GM12878 (cell line): ENCODE results near the gene UBTF. TPM values are rescaled to one million over a fixed set of nuclear protein-coding genes. Genes with fewer than 3 reads are reported as not detected.

Experiments
- CHD2 ChIP-seq: IDR thresholded peaks from 2 replicates; pipeline ENCODE4 v1.6.1; 2011; ENCODE audit warnings: low read depth, low read length, improper control_type of control experiment, borderline replicate concordance
- NR2C1 ChIP-seq: fragments of 450-650 bp; IDR thresholded peaks from 2 replicates; pipeline ENCODE4 v1.6.1; 2017; ENCODE audit warnings: antibody characterized with exemption, mild to moderate bottlenecking, moderate library complexity
- POLR2AphosphoS5 ChIP-seq: IDR thresholded peaks from 2 replicates; pipeline ENCODE4 v1.6.1; 2011; ENCODE audit warnings: mild to moderate bottlenecking, low read length, inconsistent platforms
- microRNA-seq: library from miRNA; unstranded; fragments of <30 nt; microRNA quantifications from one replicate; pipeline ENCODE4, GENCODE V29; 2018
- polyA plus RNA-seq, 11 experiments: library from polyadenylated mRNA; depleted of rRNA in 4 of 11; unstranded in 6 of 11; stranded (reverse) in 5 of 11; fragments of >200 nt; fragmentation: Nextera tagmentation in 4 of 11; fragmentation: Illumina TruSeq in 1 of 11; extraction: Ambion mirVana in 4 of 11; extraction: Trizol in 1 of 11; gene quantifications; 1 replicate in 1 of 11; 2 replicates in 10 of 11; pipeline versions ENCODE4 v1.2.1 to v1.2.3, GENCODE V29; 2011 to 2016; ENCODE audit warnings: inconsistent platforms in 2 of 11, missing spikeins in 2 of 11, low read depth in 1 of 11
- small RNA-seq: library from RNA; depleted of rRNA; stranded (forward); fragments of <200 nt; gene quantifications from one replicate; pipeline ENCODE3, GENCODE V24; 2014
- total RNA-seq, 4 experiments: library from RNA; depleted of rRNA in 3 of 4; stranded (reverse); fragments of >200 nt in 3 of 4; fragmentation: Illumina TruSeq in 1 of 4; extraction: Trizol in 1 of 4; gene quantifications; 2 replicates each; pipeline versions ENCODE4 v1.2.1 to v1.2.3, GENCODE V29; 2013 to 2021
- TF ChIP-seq, protein P1 (sequence below): fragments of 150-350 bp; IDR thresholded peaks from 2 replicates; pipeline ENCODE4 v1.6.1; 2016; ENCODE audit warnings: low read depth, low read length
- TF ChIP-seq, protein P2 (sequence below): fragments of 450-650 bp; IDR thresholded peaks from 2 replicates; pipeline ENCODE4 v1.6.1; 2018; ENCODE audit warnings: mild to moderate bottlenecking, low read depth, moderate library complexity; ENCODE audit not compliant: partially characterized antibody

Gene UBTF
- total and polyA plus RNA-seq, 10 of the 15 experiments (the other 5 are each of a cell fraction or from before 2014, with no cell fraction given): 2.2 to 124 (median 79.6) TPM

DNA sequence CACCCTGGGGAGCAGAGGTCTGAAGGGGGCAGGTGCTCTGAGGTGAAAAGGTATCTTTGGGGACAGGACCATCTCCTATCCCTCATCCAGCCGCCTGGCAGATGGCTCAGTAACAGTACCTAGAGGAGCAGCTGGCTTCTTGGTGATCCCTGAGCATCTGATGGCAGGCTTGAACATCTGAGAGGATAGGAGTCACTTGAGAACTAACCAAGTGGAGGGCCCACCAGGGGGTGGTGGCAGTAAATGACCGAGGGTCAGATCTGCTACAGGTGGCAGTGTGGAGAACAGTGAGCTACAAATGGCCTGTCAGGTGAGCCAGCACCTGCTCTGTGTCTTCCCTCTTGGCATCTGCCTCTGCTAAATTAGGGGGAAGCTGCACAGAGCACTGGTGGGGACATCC, 64.0 kb downstream of the UBTF start (continued):
- TF ChIP-seq CHD2 (no peak), NR2C1 (no peak), POLR2AphosphoS5 (no peak)
- TF ChIP-seq, protein P1, sequence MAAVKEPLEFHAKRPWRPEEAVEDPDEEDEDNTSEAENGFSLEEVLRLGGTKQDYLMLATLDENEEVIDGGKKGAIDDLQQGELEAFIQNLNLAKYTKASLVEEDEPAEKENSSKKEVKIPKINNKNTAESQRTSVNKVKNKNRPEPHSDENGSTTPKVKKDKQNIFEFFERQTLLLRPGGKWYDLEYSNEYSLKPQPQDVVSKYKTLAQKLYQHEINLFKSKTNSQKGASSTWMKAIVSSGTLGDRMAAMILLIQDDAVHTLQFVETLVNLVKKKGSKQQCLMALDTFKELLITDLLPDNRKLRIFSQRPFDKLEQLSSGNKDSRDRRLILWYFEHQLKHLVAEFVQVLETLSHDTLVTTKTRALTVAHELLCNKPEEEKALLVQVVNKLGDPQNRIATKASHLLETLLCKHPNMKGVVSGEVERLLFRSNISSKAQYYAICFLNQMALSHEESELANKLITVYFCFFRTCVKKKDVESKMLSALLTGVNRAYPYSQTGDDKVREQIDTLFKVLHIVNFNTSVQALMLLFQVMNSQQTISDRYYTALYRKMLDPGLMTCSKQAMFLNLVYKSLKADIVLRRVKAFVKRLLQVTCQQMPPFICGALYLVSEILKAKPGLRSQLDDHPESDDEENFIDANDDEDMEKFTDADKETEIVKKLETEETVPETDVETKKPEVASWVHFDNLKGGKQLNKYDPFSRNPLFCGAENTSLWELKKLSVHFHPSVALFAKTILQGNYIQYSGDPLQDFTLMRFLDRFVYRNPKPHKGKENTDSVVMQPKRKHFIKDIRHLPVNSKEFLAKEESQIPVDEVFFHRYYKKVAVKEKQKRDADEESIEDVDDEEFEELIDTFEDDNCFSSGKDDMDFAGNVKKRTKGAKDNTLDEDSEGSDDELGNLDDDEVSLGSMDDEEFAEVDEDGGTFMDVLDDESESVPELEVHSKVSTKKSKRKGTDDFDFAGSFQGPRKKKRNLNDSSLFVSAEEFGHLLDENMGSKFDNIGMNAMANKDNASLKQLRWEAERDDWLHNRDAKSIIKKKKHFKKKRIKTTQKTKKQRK: no peak
- TF ChIP-seq, protein P2, sequence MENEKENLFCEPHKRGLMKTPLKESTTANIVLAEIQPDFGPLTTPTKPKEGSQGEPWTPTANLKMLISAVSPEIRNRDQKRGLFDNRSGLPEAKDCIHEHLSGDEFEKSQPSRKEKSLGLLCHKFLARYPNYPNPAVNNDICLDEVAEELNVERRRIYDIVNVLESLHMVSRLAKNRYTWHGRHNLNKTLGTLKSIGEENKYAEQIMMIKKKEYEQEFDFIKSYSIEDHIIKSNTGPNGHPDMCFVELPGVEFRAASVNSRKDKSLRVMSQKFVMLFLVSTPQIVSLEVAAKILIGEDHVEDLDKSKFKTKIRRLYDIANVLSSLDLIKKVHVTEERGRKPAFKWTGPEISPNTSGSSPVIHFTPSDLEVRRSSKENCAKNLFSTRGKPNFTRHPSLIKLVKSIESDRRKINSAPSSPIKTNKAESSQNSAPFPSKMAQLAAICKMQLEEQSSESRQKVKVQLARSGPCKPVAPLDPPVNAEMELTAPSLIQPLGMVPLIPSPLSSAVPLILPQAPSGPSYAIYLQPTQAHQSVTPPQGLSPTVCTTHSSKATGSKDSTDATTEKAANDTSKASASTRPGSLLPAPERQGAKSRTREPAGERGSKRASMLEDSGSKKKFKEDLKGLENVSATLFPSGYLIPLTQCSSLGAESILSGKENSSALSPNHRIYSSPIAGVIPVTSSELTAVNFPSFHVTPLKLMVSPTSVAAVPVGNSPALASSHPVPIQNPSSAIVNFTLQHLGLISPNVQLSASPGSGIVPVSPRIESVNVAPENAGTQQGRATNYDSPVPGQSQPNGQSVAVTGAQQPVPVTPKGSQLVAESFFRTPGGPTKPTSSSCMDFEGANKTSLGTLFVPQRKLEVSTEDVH: no peak

Small RNA genes within 50 kb of the gene (microRNA-seq; reads per million reads assigned to microRNA genes)
- gene MIR6782: 0.94 reads per million

Small RNA genes within 50 kb of the gene (small RNA-seq; reads per million reads assigned to genes)
- gene MIR6782: not detected

Other genes starting within 250 kb of the UBTF start
Only the 7 nearest of the 15 such genes appear.
- 47.1 and 58.0 TPM in 2 replicates for gene HDAC5, start 96.0 kb downstream of the UBTF start, total RNA-seq (2014; rRNA removed)
- 17.7 and 19.7 TPM in 2 replicates for gene HDAC5, start 96.0 kb downstream of the UBTF start, total RNA-seq (2014; rRNA removed; fragmentation: Illumina TruSeq; extraction: Trizol)
- 45.1 and 49.4 TPM in 2 replicates for gene HDAC5, start 96.0 kb downstream of the UBTF start, total RNA-seq (2021)
- 12.4 and 24.7 TPM in 2 replicates for gene HDAC5, start 96.0 kb downstream of the UBTF start, polyA plus RNA-seq (2011; rRNA removed)
- gene HDAC5, start 96.0 kb downstream of the UBTF start, polyA plus RNA-seq (2014; fragmentation: Illumina TruSeq; extraction: Trizol): 6.6 and 19.2 TPM in 2 replicates
- gene HDAC5, start 96.0 kb downstream of the UBTF start, polyA plus RNA-seq (2014; fragmentation: Nextera tagmentation; extraction: Ambion mirVana): 1 to 10 TPM; 1.1 to 2.0 TPM
- 38.9 and 39.3 TPM in 2 replicates for gene HDAC5, start 96.0 kb downstream of the UBTF start, polyA plus RNA-seq (2014; rRNA removed)
- 10 to 100 TPM; 30.0 to 34.8 TPM for gene HDAC5, start 96.0 kb downstream of the UBTF start, polyA plus RNA-seq (2016; fragmentation: Nextera tagmentation; extraction: Ambion mirVana)
- 9.2 and 12.4 TPM in 2 replicates for gene HROB, start 77.7 kb downstream of the UBTF start, total RNA-seq (2014; rRNA removed)
- gene HROB, start 77.7 kb downstream of the UBTF start, total RNA-seq (2014; rRNA removed; fragmentation: Illumina TruSeq; extraction: Trizol): 6.4 and 7.0 TPM in 2 replicates
- gene HROB, start 77.7 kb downstream of the UBTF start, total RNA-seq (2021): 12.3 and 14.4 TPM in 2 replicates
- 5.9 and 9.9 TPM in 2 replicates for gene HROB, start 77.7 kb downstream of the UBTF start, polyA plus RNA-seq (2011; rRNA removed)
- gene HROB, start 77.7 kb downstream of the UBTF start, polyA plus RNA-seq (2014; fragmentation: Illumina TruSeq; extraction: Trizol): 9.4 and 9.9 TPM in 2 replicates
- gene HROB, start 77.7 kb downstream of the UBTF start, polyA plus RNA-seq (2014; fragmentation: Nextera tagmentation; extraction: Ambion mirVana): 1 to 10 TPM; 4.0 to 4.7 TPM
- 10.0 and 10.1 TPM in 2 replicates for gene HROB, start 77.7 kb downstream of the UBTF start, polyA plus RNA-seq (2014; rRNA removed)
- gene HROB, start 77.7 kb downstream of the UBTF start, polyA plus RNA-seq (2016; fragmentation: Nextera tagmentation; extraction: Ambion mirVana): 10 to 100 TPM; 17.6 to 20.4 TPM
- gene ASB16, start 49.0 kb downstream of the UBTF start, total RNA-seq (2014; rRNA removed): not detected in 2 replicates
- gene ASB16, start 49.0 kb downstream of the UBTF start, total RNA-seq (2014; rRNA removed; fragmentation: Illumina TruSeq; extraction: Trizol): not detected in 2 replicates
- gene ASB16, start 49.0 kb downstream of the UBTF start, total RNA-seq (2021): 0.19 and 0.23 TPM in 2 replicates
- gene ASB16, start 49.0 kb downstream of the UBTF start, polyA plus RNA-seq (2011; rRNA removed): not detected in 2 replicates
- not detected in 2 replicates for gene ASB16, start 49.0 kb downstream of the UBTF start, polyA plus RNA-seq (2014; fragmentation: Illumina TruSeq; extraction: Trizol)
- gene ASB16, start 49.0 kb downstream of the UBTF start, polyA plus RNA-seq (2014; fragmentation: Nextera tagmentation; extraction: Ambion mirVana): under 1 TPM in 1 of 2 experiments, not detected in 1; 0.07 TPM
- gene ASB16, start 49.0 kb downstream of the UBTF start, polyA plus RNA-seq (2014; rRNA removed): 0.11 and 1.1 TPM in 2 replicates
- under 1 TPM; 0.44 to 0.56 TPM for gene ASB16, start 49.0 kb downstream of the UBTF start, polyA plus RNA-seq (2016; fragmentation: Nextera tagmentation; extraction: Ambion mirVana)
- gene TMUB2, start 32.7 kb downstream of the UBTF start, total RNA-seq (2014; rRNA removed): 23.8 and 24.0 TPM in 2 replicates
- 10.3 and 10.6 TPM in 2 replicates for gene TMUB2, start 32.7 kb downstream of the UBTF start, total RNA-seq (2014; rRNA removed; fragmentation: Illumina TruSeq; extraction: Trizol)
- 18.5 and 20.1 TPM in 2 replicates for gene TMUB2, start 32.7 kb downstream of the UBTF start, total RNA-seq (2021)
- gene TMUB2, start 32.7 kb downstream of the UBTF start, polyA plus RNA-seq (2011; rRNA removed): 16.1 and 20.8 TPM in 2 replicates
- 10.0 and 19.2 TPM in 2 replicates for gene TMUB2, start 32.7 kb downstream of the UBTF start, polyA plus RNA-seq (2014; fragmentation: Illumina TruSeq; extraction: Trizol)
- gene TMUB2, start 32.7 kb downstream of the UBTF start, polyA plus RNA-seq (2014; fragmentation: Nextera tagmentation; extraction: Ambion mirVana): 1 to 10 TPM; 4.3 to 5.9 TPM
- 29.6 and 34.0 TPM in 2 replicates for gene TMUB2, start 32.7 kb downstream of the UBTF start, polyA plus RNA-seq (2014; rRNA removed)
- 10 to 100 TPM; 21.0 to 21.3 TPM for gene TMUB2, start 32.7 kb downstream of the UBTF start, polyA plus RNA-seq (2016; fragmentation: Nextera tagmentation; extraction: Ambion mirVana)
- gene ATXN7L3, start 19.8 kb downstream of the UBTF start, total RNA-seq (2014; rRNA removed): 35.4 and 41.2 TPM in 2 replicates
- gene ATXN7L3, start 19.8 kb downstream of the UBTF start, total RNA-seq (2014; rRNA removed; fragmentation: Illumina TruSeq; extraction: Trizol): 26.8 and 27.6 TPM in 2 replicates
- 75.5 and 78.7 TPM in 2 replicates for gene ATXN7L3, start 19.8 kb downstream of the UBTF start, total RNA-seq (2021)
- 36.1 and 41.3 TPM in 2 replicates for gene ATXN7L3, start 19.8 kb downstream of the UBTF start, polyA plus RNA-seq (2011; rRNA removed)
- 27.7 and 37.9 TPM in 2 replicates for gene ATXN7L3, start 19.8 kb downstream of the UBTF start, polyA plus RNA-seq (2014; fragmentation: Illumina TruSeq; extraction: Trizol)
- gene ATXN7L3, start 19.8 kb downstream of the UBTF start, polyA plus RNA-seq (2014; fragmentation: Nextera tagmentation; extraction: Ambion mirVana): 1 to 10 TPM in 1 of 2 experiments, under 1 TPM in 1; 0.71 to 2.3 TPM
- 44.8 and 48.6 TPM in 2 replicates for gene ATXN7L3, start 19.8 kb downstream of the UBTF start, polyA plus RNA-seq (2014; rRNA removed)
- 1 to 10 TPM; 6.8 to 8.8 TPM for gene ATXN7L3, start 19.8 kb downstream of the UBTF start, polyA plus RNA-seq (2016; fragmentation: Nextera tagmentation; extraction: Ambion mirVana)
- not detected in 2 replicates for gene SLC4A1, start 48.5 kb upstream of the UBTF start, total RNA-seq (2014; rRNA removed)
- not detected in 2 replicates for gene SLC4A1, start 48.5 kb upstream of the UBTF start, total RNA-seq (2014; rRNA removed; fragmentation: Illumina TruSeq; extraction: Trizol)
- gene SLC4A1, start 48.5 kb upstream of the UBTF start, total RNA-seq (2021): not detected in 2 replicates
- not detected in 2 replicates for gene SLC4A1, start 48.5 kb upstream of the UBTF start, polyA plus RNA-seq (2011; rRNA removed)
- gene SLC4A1, start 48.5 kb upstream of the UBTF start, polyA plus RNA-seq (2014; fragmentation: Illumina TruSeq; extraction: Trizol): not detected in 2 replicates
- gene SLC4A1, start 48.5 kb upstream of the UBTF start, polyA plus RNA-seq (2014; fragmentation: Nextera tagmentation; extraction: Ambion mirVana): not detected
- gene SLC4A1, start 48.5 kb upstream of the UBTF start, polyA plus RNA-seq (2014; rRNA removed): 0.03 and 0.04 TPM in 2 replicates
- gene SLC4A1, start 48.5 kb upstream of the UBTF start, polyA plus RNA-seq (2016; fragmentation: Nextera tagmentation; extraction: Ambion mirVana): not detected
- gene RUNDC3A, start 88.9 kb upstream of the UBTF start, total RNA-seq (2014; rRNA removed): not detected in 2 replicates
- not detected in 2 replicates for gene RUNDC3A, start 88.9 kb upstream of the UBTF start, total RNA-seq (2014; rRNA removed; fragmentation: Illumina TruSeq; extraction: Trizol)
- not detected in 2 replicates for gene RUNDC3A, start 88.9 kb upstream of the UBTF start, total RNA-seq (2021)
- 0.07 TPM in 1 of 2 replicates, not detected in the other for gene RUNDC3A, start 88.9 kb upstream of the UBTF start, polyA plus RNA-seq (2011; rRNA removed)
- gene RUNDC3A, start 88.9 kb upstream of the UBTF start, polyA plus RNA-seq (2014; fragmentation: Illumina TruSeq; extraction: Trizol): not detected in 2 replicates
- gene RUNDC3A, start 88.9 kb upstream of the UBTF start, polyA plus RNA-seq (2014; fragmentation: Nextera tagmentation; extraction: Ambion mirVana): not detected
- gene RUNDC3A, start 88.9 kb upstream of the UBTF start, polyA plus RNA-seq (2014; rRNA removed): 0.36 TPM in 1 of 2 replicates, not detected in the other
- gene RUNDC3A, start 88.9 kb upstream of the UBTF start, polyA plus RNA-seq (2016; fragmentation: Nextera tagmentation; extraction: Ambion mirVana): under 1 TPM in 1 of 2 experiments, not detected in 1; 0.17 TPM